Measurements from ENCODE around the gene VBP1.

- no peak for TF ChIP-seq CTCF (IDR thresholded peaks at IDR 0.05)
- TF ChIP-seq EZH2 (IDR thresholded peaks at IDR 0.05), result no peak
Observed at GRCh38 chrX:155179346-155179997, 36.8 kb upstream of the VBP1 start.
